Erythroblast (primary cell): Measurements from ENCODE around the gene MEX3A.

Experiments
- GATA1 ChIP-seq: IDR thresholded peaks from 2 replicates; pipeline ENCODE4 v1.6.1; 2011; ENCODE audit warnings: low read depth, mild to moderate bottlenecking, control low read depth, low read length, moderate library complexity
- POLR2A ChIP-seq: IDR thresholded peaks from 2 replicates; pipeline ENCODE4 v1.6.1; 2011; ENCODE audit warnings: mild to moderate bottlenecking, low read length

GRCh38 chr1:156075162-156075561 lies 7.1 kb downstream of the MEX3A start:
- no peak for TF ChIP-seq POLR2A
- no peak for TF ChIP-seq GATA1
